ENCODE data around the gene ALDH3B1.

The ALDH3B1 gene

GRCh38 chr11:68047437-68048290 is 37.5 kb downstream of the ALDH3B1 start:
- DNase-seq, result no peak

GRCh38 chr11:68048681-68049508 is 38.8 kb downstream of the ALDH3B1 start:
- no peak for DNase-seq

GRCh38 chr11:68049509-68050370 is 39.6 kb downstream of the ALDH3B1 start:
- DNase-seq, result no peak

GRCh38 chr11:68050371-68050841 is 40.3 kb downstream of the ALDH3B1 start:
- no peak for DNase-seq

GRCh38 chr11:68051191-68052136 is 41.3 kb downstream of the ALDH3B1 start:
- DNase-seq, result no peak

GRCh38 chr11:68052137-68052873 is 42.2 kb downstream of the ALDH3B1 start:
- no peak for DNase-seq

GRCh38 chr11:68053117-68053516 is 43.0 kb downstream of the ALDH3B1 start:
- DNase-seq, result no peak

- DNase-seq, result no peak
Observed at GRCh38 chr11:68053981-68054812, 44.1 kb downstream of the ALDH3B1 start.

- no peak for DNase-seq
Observed at GRCh38 chr11:68056317-68057285, 46.5 kb downstream of the ALDH3B1 start.

- DNase-seq, result no peak
Observed at GRCh38 chr11:68057807-68058206, 47.7 kb downstream of the ALDH3B1 start.

- no peak for DNase-seq
Observed at GRCh38 chr11:68061508-68061907, 51.4 kb downstream of the ALDH3B1 start.

GRCh38 chr11:68064926-68065325 is 54.8 kb downstream of the ALDH3B1 start:
- no peak for DNase-seq

GRCh38 chr11:68065841-68066240 is 55.7 kb downstream of the ALDH3B1 start:
- DNase-seq, result no peak

GRCh38 chr11:68066742-68067141 is 56.6 kb downstream of the ALDH3B1 start:
- no peak for DNase-seq

- DNase-seq, result no peak
Observed at GRCh38 chr11:68067991-68068390, 57.9 kb downstream of the ALDH3B1 start.

- no peak for DNase-seq
Observed at GRCh38 chr11:68071281-68072048, 61.3 kb downstream of the ALDH3B1 start.

- DNase-seq, result no peak
Observed at GRCh38 chr11:68074584-68075352, 64.6 kb downstream of the ALDH3B1 start.

All from NCI-H345 (cell line).